DMS 273 treated with DMSO at 0.1 percent for 48 hours (cell line): ENCODE data around the gene DRC1.

Experiments
- DNase-seq: peaks from one replicate; lab custom pipeline; 2025; lab: John Stamatoyannopoulos, UW

Gene DRC1

DNA sequence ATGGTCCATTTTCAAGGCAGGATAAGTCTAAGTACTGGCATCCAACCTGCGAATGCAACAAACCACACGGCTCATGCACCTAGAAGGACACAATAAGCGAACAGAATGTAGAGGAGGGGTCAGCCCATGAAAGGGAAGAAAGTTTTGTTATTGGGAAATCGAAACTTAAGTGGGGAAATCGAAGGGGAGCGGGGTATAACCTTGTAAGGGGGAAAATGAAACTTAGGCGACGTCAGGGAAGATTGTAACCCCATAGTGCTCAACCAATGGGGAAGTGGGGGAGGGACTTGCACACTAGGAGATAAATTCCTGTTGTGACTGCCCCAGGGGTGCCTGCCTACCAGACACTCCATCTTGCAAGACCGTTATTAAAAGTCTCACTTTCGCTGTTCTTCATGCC is 91.8 kb downstream of the DRC1 start:
- no peak for DNase-seq

GRCh38 chr2:26494199-26494598 is 92.5 kb downstream of the DRC1 start:
- no peak for DNase-seq

DNA sequence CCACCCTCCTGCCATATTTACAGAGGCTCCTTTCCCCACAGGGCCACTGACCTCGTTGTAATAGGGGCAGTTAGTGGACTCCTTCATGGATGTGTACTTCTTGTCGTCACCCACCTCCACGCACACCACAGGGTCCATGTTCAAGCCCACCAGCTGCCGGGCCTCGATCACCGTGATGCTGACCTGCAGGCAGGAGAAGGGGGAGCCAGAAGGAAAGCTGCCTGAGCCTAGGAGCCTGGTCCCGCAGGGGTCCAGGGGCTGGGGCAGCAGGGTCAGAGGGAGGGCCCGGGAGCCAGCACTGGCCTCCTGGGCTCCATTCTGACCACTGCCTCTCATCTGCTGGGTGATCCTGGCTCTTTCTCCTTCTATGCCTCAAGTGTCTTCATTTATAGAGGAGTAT is 93.2 kb downstream of the DRC1 start:
- no peak for DNase-seq

DNA sequence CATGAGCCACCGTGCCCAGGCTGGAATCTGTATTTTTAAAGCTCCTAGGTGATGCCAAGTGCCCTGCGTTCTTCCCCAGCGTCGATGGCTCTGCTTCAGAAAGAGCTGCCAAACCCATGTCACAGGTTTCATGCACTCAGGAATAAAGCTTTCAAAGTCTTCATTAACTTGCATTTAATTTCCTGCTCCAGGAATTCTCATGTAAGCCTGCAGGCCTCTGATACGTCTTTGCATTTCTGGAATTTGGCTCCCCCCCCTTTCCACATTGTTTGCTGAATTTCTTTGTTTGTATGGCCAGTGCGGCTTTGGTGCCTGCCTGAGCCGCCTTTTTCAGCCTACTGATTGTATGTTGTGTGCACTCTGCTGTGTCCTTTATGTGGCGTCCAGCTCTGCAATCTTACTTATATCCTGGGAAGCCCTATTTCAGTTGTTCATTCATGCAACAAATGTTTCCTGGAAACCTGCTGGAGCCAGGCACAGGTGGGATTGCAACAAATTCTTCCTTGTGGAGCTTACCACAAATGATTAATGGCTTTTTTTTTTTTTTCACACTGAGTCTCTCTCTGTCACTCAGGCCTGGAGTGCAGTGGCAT is 94.1 kb downstream of the DRC1 start:
- DNase-seq, result no peak

- DNase-seq, result no peak
These were observed 98.7 kb downstream of the DRC1 start for GRCh38 chr2:26500406-26500805.

DNA sequence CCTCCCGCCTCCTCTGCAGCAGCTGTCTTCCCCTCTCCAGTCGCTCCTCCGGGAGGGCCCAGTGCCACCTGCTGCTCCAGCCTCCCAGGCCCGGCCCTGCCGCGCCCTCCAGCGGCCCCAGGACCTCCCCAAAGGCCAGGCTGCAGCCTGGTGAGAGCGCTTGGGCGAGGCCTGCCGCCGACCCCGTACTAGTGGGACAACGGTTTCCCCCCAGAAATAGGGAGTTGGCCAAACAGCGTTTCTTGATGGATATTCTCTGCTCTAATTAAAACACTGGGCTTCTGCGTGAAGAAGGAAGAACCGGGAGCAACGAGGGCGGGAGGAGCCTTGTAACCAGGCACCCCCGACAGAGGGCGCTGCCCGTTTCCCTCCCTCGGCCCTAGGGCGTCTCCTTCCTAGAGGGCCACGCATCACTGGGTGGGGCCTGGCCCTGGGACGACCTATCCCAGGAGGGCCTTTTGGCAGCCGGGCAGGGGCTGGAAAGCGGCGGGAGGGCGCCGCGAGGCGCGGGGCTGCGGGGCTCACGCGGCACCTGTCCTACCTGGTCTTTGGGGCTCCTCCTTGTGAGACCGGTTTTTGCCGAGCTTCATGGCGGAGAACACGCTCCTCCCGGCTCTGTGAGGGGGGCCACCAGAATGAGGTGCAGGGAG is 101.6 kb downstream of the DRC1 start:
- DNase-seq, result peak; percentile 90

- DNase-seq, result no peak
These were observed 102.3 kb downstream of the DRC1 start for GRCh38 chr2:26504002-26504401.

GRCh38 chr2:26506279-26506678 is 104.6 kb downstream of the DRC1 start:
- no peak for DNase-seq
